Measurements from ENCODE around the gene MRAP.

The MRAP gene

DNA sequence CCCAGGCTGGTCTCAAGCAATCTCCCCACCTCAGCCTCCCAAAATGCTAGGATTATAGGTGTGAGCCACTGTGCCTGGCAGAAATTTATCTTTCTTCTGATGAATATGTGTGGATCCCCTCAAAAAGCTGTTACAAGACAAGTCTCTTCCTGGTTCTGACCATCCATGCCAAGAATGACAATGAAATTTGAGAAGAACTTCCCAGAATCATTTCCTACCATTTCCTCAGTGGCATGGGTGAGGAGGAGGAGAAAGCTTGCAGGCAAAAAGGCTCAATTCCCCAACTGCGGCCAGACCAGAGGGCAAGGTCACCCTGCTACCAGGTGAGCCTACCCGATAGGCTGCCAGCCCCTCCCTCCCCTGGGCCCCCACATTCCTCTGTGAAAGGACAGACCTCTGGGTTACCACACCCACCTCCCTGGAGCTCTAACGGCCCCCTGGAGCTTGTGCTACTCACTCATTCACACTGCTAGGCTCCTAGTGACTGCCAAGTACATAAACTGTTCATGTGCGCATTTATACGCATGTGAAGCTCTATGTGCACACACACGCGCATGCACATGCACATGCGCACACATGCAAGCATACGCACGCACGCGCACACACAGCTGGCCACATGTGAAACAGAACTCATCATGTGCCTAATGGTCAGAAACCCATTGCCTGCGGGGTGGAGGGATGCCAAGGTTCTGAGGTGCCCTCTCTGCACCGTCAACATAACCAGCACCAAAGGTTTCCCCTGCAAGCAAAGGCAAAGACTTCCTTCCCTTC lies 17.0 kb downstream of the MRAP start:
- Histone ChIP-seq H3K79me2 (ENCODE audit: control insufficient read depth, low read length) (no peaks in the 10 kb centered on the region), H3K9me2 (replicated peaks; ENCODE audit: control insufficient read depth, low read length) (no peaks in the 10 kb centered on the region), H3K4me1 (ENCODE audit: control insufficient read depth, low read length) (no peaks in the 10 kb centered on the region), H3K27ac (ENCODE audit: low read depth, low read length) (no peak overlapping the region), H4K20me1 (ENCODE audit: control insufficient read depth, insufficient read depth, low read depth, low read length) (no peaks in the 10 kb centered on the region), H3K4me2 (ENCODE audit: low read length) (no peak overlapping the region), H3K36me3 (ENCODE audit: control insufficient read depth, low read length) (peaks cover 85% of the 10 kb centered on the region), H3F3A (ENCODE audit: control insufficient read depth, insufficient read depth) (0 out of 2 replicates have a peak, but pooled peaks cover 2% of the 10 kb centered on the region), H3K9me3 (ENCODE audit: control insufficient read depth, insufficient read depth, low read length) (no peaks in the 10 kb centered on the region), H3K4me3 (ENCODE audit: low read length) (no peak overlapping the region), H3K27me3 (ENCODE audit: control insufficient read depth, low read length) (no peaks in the 10 kb centered on the region)
- TF ChIP-seq EZH2phosphoT487 (IDR thresholded peaks at IDR 0.05; ENCODE audit: borderline replicate concordance, low read length): no peak
- TF ChIP-seq, protein P1, sequence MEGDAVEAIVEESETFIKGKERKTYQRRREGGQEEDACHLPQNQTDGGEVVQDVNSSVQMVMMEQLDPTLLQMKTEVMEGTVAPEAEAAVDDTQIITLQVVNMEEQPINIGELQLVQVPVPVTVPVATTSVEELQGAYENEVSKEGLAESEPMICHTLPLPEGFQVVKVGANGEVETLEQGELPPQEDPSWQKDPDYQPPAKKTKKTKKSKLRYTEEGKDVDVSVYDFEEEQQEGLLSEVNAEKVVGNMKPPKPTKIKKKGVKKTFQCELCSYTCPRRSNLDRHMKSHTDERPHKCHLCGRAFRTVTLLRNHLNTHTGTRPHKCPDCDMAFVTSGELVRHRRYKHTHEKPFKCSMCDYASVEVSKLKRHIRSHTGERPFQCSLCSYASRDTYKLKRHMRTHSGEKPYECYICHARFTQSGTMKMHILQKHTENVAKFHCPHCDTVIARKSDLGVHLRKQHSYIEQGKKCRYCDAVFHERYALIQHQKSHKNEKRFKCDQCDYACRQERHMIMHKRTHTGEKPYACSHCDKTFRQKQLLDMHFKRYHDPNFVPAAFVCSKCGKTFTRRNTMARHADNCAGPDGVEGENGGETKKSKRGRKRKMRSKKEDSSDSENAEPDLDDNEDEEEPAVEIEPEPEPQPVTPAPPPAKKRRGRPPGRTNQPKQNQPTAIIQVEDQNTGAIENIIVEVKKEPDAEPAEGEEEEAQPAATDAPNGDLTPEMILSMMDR (IDR thresholded peaks at IDR 0.05; ENCODE audit: low read depth, low read length, poor library complexity, severe bottlenecking): no peak

DNA sequence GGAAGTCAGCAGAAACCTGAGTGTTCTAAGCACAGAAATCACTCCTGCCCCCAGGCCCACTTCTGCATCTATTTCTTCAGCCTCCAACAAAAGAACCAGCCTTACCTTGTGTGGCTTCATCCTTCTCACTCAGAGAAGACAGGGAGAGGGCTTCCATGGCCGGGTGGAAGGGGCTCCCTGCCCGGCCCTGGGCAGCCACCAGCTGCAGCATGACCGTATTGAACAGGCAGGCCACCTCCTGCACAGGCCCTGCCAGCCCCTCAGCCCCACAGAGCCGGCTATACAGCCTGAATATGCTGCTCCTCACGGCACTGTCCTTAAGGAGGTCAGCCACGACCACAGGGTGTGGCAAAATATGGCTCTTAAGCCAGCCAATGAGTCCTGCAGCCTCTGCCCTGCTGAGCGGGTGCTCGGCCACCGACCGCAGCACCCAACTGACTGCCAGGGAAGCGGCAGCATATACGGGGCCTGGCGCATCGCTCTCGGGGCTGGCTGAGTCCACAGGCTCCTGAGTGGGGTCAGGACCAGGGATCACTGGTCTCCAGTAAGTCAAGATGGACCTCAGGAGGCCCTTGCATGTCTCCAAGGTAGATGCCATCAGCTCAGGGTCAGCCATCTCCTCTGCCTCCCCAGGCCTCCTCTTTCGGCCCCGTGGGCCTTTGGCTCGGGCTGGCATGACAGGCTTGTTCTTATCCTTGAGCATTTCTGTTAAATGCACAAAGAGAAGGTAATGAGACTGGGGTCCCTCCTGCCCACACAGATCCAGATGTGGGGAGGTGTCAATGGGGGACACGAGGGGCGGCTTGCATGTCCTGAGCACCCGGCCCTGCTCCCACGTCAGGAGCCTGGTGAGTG lies 17.9 kb downstream of the MRAP start:
- Histone ChIP-seq H3K9me3 (ENCODE audit: control insufficient read depth, insufficient read depth, low read length) (no peaks in the 10 kb centered on the region), H3K27me3 (ENCODE audit: control insufficient read depth, low read length) (no peaks in the 10 kb centered on the region), H3K36me3 (ENCODE audit: control insufficient read depth, low read length) (peaks cover 92% of the 10 kb centered on the region), H3K4me2 (ENCODE audit: low read length) (no peak overlapping the region), H3K4me3 (ENCODE audit: low read length) (no peak overlapping the region), H3K27ac (ENCODE audit: low read depth, low read length) (no peak overlapping the region), H3K9me2 (replicated peaks; ENCODE audit: control insufficient read depth, low read length) (no peaks in the 10 kb centered on the region), H3K79me2 (ENCODE audit: control insufficient read depth, low read length) (no peaks in the 10 kb centered on the region), H4K20me1 (ENCODE audit: control insufficient read depth, insufficient read depth, low read depth, low read length) (no peaks in the 10 kb centered on the region), H3F3A (ENCODE audit: control insufficient read depth, insufficient read depth) (0 out of 2 replicates have a peak, but pooled peaks cover 2% of the 10 kb centered on the region), H3K4me1 (ENCODE audit: control insufficient read depth, low read length) (no peaks in the 10 kb centered on the region)
- TF ChIP-seq EZH2phosphoT487 (IDR thresholded peaks at IDR 0.05; ENCODE audit: borderline replicate concordance, low read length): no peak

DNA sequence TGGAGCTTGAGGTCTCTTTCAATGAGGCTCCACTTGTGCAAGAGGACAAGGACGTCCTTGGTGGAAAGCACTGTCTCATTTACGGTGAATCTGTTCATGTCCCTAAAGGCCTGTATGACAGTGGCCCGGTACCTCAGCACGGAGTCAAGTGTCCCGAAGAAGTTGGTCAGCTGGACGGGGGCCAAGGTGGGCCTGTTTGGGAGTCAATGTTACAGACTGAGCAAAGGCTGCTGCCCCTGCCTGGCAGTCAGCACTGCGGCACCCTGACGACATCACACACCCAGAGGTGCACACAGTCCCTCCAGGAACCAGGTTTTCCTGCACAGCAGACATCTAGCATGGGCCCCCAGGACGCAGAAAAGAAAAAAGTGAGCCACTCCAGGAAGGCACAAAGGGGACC lies 19.1 kb downstream of the MRAP start:
- Histone ChIP-seq H3F3A (ENCODE audit: control insufficient read depth, insufficient read depth) (0 out of 2 replicates have a peak, but pooled peaks cover 2% of the 10 kb centered on the region), H3K4me3 (ENCODE audit: low read length) (no peak overlapping the region), H4K20me1 (ENCODE audit: control insufficient read depth, insufficient read depth, low read depth, low read length) (no peaks in the 10 kb centered on the region), H3K4me1 (ENCODE audit: control insufficient read depth, low read length) (no peaks in the 10 kb centered on the region), H3K27me3 (ENCODE audit: control insufficient read depth, low read length) (no peaks in the 10 kb centered on the region), H3K36me3 (ENCODE audit: control insufficient read depth, low read length) (peaks cover 90% of the 10 kb centered on the region), H3K9me3 (ENCODE audit: control insufficient read depth, insufficient read depth, low read length) (no peaks in the 10 kb centered on the region), H3K9me2 (replicated peaks; ENCODE audit: control insufficient read depth, low read length) (no peaks in the 10 kb centered on the region), H3K27ac (ENCODE audit: low read depth, low read length) (no peak overlapping the region), H3K79me2 (ENCODE audit: control insufficient read depth, low read length) (no peaks in the 10 kb centered on the region), H3K4me2 (ENCODE audit: low read length) (no peak overlapping the region)
- TF ChIP-seq EZH2phosphoT487 (IDR thresholded peaks at IDR 0.05; ENCODE audit: borderline replicate concordance, low read length): no peak
- TF ChIP-seq, protein P1 (IDR thresholded peaks at IDR 0.05; ENCODE audit: low read depth, low read length, poor library complexity, severe bottlenecking): no peak
